Measurements from ENCODE around the gene MYH11. TPM values are rescaled to one million over a fixed set of nuclear protein-coding genes. Genes with fewer than 3 reads are reported as not detected.

Gene MYH11
- total RNA-seq, 6 experiments from 2014 or later = 1.5 to 3.9 (median 2.7) TPM

- H3K27me3 ChIP-seq = no peaks in the 10 kb centered on the region
- no peaks in the 10 kb centered on the region for H3K36me3 ChIP-seq
- WGBS (ENCODE audit: insufficient coverage, low coverage, low lambda C conversion rate, missing lambda C conversion rate) = 100% methylated on average over 1 of the region's 9 CpGs
- no peak overlapping the region for H3K4me3 ChIP-seq
- no peak for DNase-seq
- H3K9me3 ChIP-seq = no peaks in the 10 kb centered on the region
- intact Hi-C loops (cut with DNase I) = no loop called here
- ATAC-seq = no peak
- H3K4me1 ChIP-seq = no peaks in the 10 kb centered on the region
- no peak for TF ChIP-seq CTCF (IDR thresholded peaks at IDR 0.05)
- H3K27ac ChIP-seq = no peak overlapping the region
Measured at GRCh38 chr16:15803618-15804017, 53.2 kb downstream of the MYH11 start.

GRCh38 chr16:15799851-15800495 lies 56.9 kb downstream of the MYH11 start:
- H3K9me3 ChIP-seq = no peaks in the 10 kb centered on the region
- DNase-seq (no peak), ATAC-seq (no peak)
- no peak for TF ChIP-seq POLR2A (IDR thresholded peaks at IDR 0.05)
- no peak for TF ChIP-seq CTCF (IDR thresholded peaks at IDR 0.05)
- H3K27ac ChIP-seq = no peak overlapping the region
- H3K27me3 ChIP-seq = no peaks in the 10 kb centered on the region
- WGBS (ENCODE audit: insufficient coverage, low coverage, low lambda C conversion rate, missing lambda C conversion rate) = 41% methylated on average over 4 of the region's 4 CpGs
- no peaks in the 10 kb centered on the region for H3K36me3 ChIP-seq
- intact Hi-C loops (cut with DNase I) = no loop called here
- no peaks in the 10 kb centered on the region for H3K4me1 ChIP-seq
- H3K4me3 ChIP-seq = no peak overlapping the region

- no peak for TF ChIP-seq CTCF (IDR thresholded peaks at IDR 0.05)
- TF ChIP-seq POLR2A (IDR thresholded peaks at IDR 0.05) = no peak
- ATAC-seq (no peak), DNase-seq (no peak)
- Histone ChIP-seq H3K4me3 (no peak overlapping the region), H3K9me3 (no peaks in the 10 kb centered on the region), H3K36me3 (no peaks in the 10 kb centered on the region), H3K27me3 (no peaks in the 10 kb centered on the region), H3K4me1 (no peaks in the 10 kb centered on the region), H3K27ac (no peak overlapping the region)
- 83% methylated on average over 1 of the region's 5 CpGs for WGBS (ENCODE audit: insufficient coverage, low coverage, low lambda C conversion rate, missing lambda C conversion rate)
- intact Hi-C loops (cut with DNase I) = no loop called here
Measured at GRCh38 chr16:15798671-15799070, 58.2 kb downstream of the MYH11 start.

GRCh38 chr16:15796885-15797284 lies 59.9 kb downstream of the MYH11 start:
- intact Hi-C loops (cut with DNase I) = no loop called here
- Histone ChIP-seq H3K27me3 (no peaks in the 10 kb centered on the region), H3K4me3 (no peak overlapping the region), H3K36me3 (no peaks in the 10 kb centered on the region), H3K27ac (no peak overlapping the region), H3K4me1 (no peaks in the 10 kb centered on the region), H3K9me3 (no peaks in the 10 kb centered on the region)
- DNase-seq (no peak), ATAC-seq (no peak)
- TF ChIP-seq POLR2A (IDR thresholded peaks at IDR 0.05) = no peak
- TF ChIP-seq CTCF (IDR thresholded peaks at IDR 0.05) = no peak

GRCh38 chr16:15795615-15796014 lies 61.2 kb downstream of the MYH11 start:
- Histone ChIP-seq H3K9me3 (no peaks in the 10 kb centered on the region), H3K4me3 (no peak overlapping the region), H3K27ac (no peak overlapping the region), H3K4me1 (no peaks in the 10 kb centered on the region), H3K36me3 (no peaks in the 10 kb centered on the region), H3K27me3 (no peaks in the 10 kb centered on the region)
- DNase-seq (no peak), ATAC-seq (no peak)
- TF ChIP-seq POLR2A (IDR thresholded peaks at IDR 0.05) (no peak), CTCF (IDR thresholded peaks at IDR 0.05) (no peak)
- 56% methylated on average over 1 of the region's 1 CpG for WGBS (ENCODE audit: insufficient coverage, low coverage, low lambda C conversion rate, missing lambda C conversion rate)
- intact Hi-C loops (cut with DNase I) = no loop called here
